GM23248 (cell line): Measurements from ENCODE around the gene PYGM.

ENCODE experiments used
- EZH2 ChIP-seq: fragments of 200-600 bp; sonication (generic); IDR thresholded peaks from 2 replicates; pipeline ENCODE4 v1.6.1; 2018; ENCODE audit warnings: antibody characterized with exemption, mild to moderate bottlenecking; ENCODE audit not compliant: insufficient read depth, poor library complexity, severe bottlenecking
- EZH2phosphoT487 ChIP-seq: fragments of 200-600 bp; sonication (generic); IDR thresholded peaks from 2 replicates; pipeline ENCODE4 v1.6.1; 2018; ENCODE audit warnings: antibody characterized with exemption, moderate library complexity, mild to moderate bottlenecking, low read depth; ENCODE audit not compliant: insufficient read depth

DNA sequence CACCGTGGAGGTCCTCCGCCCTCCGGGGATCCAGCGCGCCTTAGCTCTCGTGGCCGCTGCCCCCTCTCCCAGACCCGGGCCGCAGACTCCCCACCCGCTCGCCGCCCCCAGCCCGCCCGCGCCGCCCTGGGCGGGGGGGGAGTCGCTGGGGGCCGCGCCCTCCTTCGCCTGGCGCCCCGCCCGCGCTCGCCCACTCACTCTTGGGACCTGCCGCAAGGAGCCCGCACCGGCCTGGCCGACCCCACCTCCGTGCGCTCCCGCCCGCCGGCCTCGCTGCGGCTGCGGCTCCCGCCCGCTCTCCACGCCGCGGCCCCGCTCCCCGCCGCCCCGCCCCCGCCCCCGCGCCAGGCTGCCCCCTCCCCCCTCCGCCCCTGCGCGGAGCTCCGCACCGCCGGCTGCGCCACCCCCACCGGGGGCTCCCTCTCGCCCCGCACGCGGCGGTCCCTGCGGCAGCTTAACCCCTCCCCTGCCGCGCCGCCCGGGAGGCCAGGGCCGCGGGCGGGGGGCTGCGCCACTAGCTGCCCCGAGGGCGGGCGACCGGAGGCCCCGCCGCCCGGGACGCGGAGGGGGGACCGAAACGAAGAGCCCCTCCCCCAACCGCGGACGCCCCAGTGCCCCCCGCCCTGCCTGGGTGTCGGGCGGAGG, 15.1 kb downstream of the PYGM start:
- TF ChIP-seq EZH2 (no peak), EZH2phosphoT487 (no peak)
